IPS-20b (cell line): ENCODE data around the gene ZP4.
"Not testable (repeated sequence)": the region's sequence is repeated elsewhere in the genome, so short reads cannot be mapped to it uniquely, and the experiment has no call there.

Source experiments
- H3K27ac ChIP-seq: one replicate; pipeline ENCODE4 v1.5.1; 2013; ENCODE audit warnings: low read length
- H3K27me3 ChIP-seq: 2 replicates; pipeline ENCODE4 v1.6.1; 2013; ENCODE audit warnings: mild to moderate bottlenecking, low read length, inconsistent platforms; ENCODE audit not compliant: insufficient read depth
- H3K36me3 ChIP-seq: 2 replicates; pipeline ENCODE4 v1.6.1; 2013; ENCODE audit warnings: low read depth, mild to moderate bottlenecking, inconsistent platforms, low read length, moderate library complexity; ENCODE audit not compliant: insufficient read depth
- H3K4me1 ChIP-seq: 2 replicates; pipeline ENCODE4 v1.6.1; 2013; ENCODE audit warnings: mild to moderate bottlenecking, control low read depth, inconsistent platforms, low read length, moderate library complexity; ENCODE audit not compliant: insufficient read depth
- H3K4me3 ChIP-seq: 2 replicates; pipeline ENCODE4 v1.5.1; 2013; ENCODE audit warnings: mild to moderate bottlenecking, low read length, inconsistent platforms
- H3K9ac ChIP-seq: 2 replicates; pipeline ENCODE4 v1.6.1; 2013; ENCODE audit warnings: low read depth, mild to moderate bottlenecking, inconsistent platforms, low read length, moderate library complexity
- H3K9me3 ChIP-seq: 2 replicates; pipeline ENCODE4 v1.6.1; 2013; ENCODE audit warnings: mild to moderate bottlenecking, low read depth, low read length, inconsistent platforms; ENCODE audit not compliant: insufficient read depth

The ZP4 gene

GRCh38 chr1:237843516-237843915 is 47.2 kb downstream of the ZP4 start:
- H3K27ac ChIP-seq, H3K9me3 ChIP-seq, H3K9ac ChIP-seq, H3K36me3 ChIP-seq, H3K27me3 ChIP-seq, H3K4me1 ChIP-seq, H3K4me3 ChIP-seq: not testable (repeated sequence)

GRCh38 chr1:237841485-237841884 is 49.2 kb downstream of the ZP4 start:
- no peaks in the 10 kb centered on the region for H3K4me1 ChIP-seq
- H3K36me3 ChIP-seq: no peaks in the 10 kb centered on the region
- no peak overlapping the region for H3K9ac ChIP-seq
- no peak overlapping the region for H3K27ac ChIP-seq
- H3K27me3 ChIP-seq: no peaks in the 10 kb centered on the region
- H3K9me3 ChIP-seq: no peaks in the 10 kb centered on the region; the same call in 1 of the 2 replicates
- H3K4me3 ChIP-seq: no peak overlapping the region

DNA sequence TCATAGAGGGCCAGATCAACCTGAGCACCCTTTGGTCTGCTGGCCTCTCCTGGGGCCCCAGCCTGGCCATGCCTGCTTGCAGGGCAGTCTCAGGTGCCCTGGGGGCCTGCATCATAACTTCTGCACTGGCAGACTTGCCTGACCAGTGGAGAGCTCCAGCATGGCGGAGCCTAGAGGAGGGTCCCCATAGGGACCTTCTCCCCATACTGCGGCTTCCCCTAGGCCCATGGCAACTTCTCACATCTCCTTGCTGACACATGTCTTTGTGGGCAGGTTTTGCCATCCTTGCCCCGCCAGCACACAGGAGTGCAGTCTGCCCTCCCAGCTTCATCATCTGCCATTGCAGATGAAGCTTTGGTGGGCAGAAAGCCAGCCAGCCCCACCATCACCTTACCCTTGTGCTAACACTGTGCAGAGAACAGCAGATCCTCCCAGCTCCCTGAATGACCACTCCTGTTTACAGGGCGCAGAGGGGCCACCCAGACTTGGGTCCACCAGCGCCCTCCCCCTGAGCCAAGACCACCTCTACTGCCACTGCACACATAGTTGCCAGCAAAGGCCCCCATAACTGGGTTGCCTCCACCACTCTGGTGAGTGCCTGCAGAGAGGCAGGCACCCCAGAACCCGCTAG is 51.7 kb downstream of the ZP4 start:
- no peak overlapping the region for H3K9ac ChIP-seq
- H3K9me3 ChIP-seq: no peaks in the 10 kb centered on the region; the same call in 1 of the 2 replicates
- H3K4me3 ChIP-seq: no peak overlapping the region
- H3K27ac ChIP-seq: no peak overlapping the region
- no peaks in the 10 kb centered on the region for H3K36me3 ChIP-seq
- H3K27me3 ChIP-seq: no peaks in the 10 kb centered on the region
- peaks cover 3% of the 10 kb centered on the region; the same call in 1 of the 2 replicates for H3K4me1 ChIP-seq

DNA sequence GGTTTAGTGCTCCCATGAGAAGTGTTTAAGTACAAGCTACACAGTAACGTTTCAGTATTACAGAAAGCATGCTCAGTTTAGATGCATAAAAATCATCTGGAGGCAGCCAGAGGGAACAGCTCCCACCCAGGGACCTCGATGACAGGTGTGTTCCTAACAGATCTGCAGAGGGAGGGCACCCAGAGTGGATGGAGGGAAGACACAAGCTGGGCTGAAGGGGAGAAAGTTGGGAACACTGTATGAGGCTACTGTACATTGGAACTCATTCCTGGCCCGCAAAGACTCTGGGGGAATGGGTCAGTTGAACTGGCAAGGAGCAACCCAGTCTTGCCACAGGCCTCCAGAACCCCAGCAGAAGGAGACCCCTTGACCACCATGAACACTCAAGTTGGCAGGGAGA is 52.4 kb downstream of the ZP4 start:
- Histone ChIP-seq H3K27ac (no peak overlapping the region), H3K4me1 (peaks cover 10% of the 10 kb centered on the region; the same call in 1 of the 2 replicates), H3K4me3 (no peak overlapping the region), H3K9ac (no peak overlapping the region), H3K36me3 (no peaks in the 10 kb centered on the region), H3K27me3 (no peaks in the 10 kb centered on the region), H3K9me3 (no peaks in the 10 kb centered on the region; the same call in 1 of the 2 replicates)

DNA sequence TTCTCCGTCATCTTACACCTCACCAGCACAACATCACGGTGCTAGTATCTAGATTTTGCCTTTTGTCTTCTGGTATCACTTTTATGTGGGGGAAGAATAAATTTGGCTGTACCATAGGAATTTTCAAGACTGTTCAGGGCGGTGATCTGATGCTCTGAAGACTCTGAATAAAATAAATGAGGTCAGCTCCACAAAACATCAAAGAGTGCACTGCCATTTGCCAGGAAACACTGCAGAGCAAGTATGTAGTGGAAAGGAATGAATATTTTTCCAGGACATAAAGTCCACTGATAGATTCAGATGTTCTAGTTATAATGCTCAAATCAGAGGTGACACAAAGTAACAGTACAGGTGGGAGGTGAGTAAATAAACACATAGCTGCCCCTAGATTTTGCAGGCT is 56.3 kb downstream of the ZP4 start:
- H3K27ac ChIP-seq: no peak overlapping the region
- H3K9me3 ChIP-seq: no peaks in the 10 kb centered on the region; the same call in 1 of the 2 replicates
- H3K36me3 ChIP-seq: no peaks in the 10 kb centered on the region
- H3K9ac ChIP-seq: no peak overlapping the region
- H3K27me3 ChIP-seq: no peaks in the 10 kb centered on the region
- H3K4me1 ChIP-seq: peaks cover 18% of the 10 kb centered on the region; the same call in 1 of the 2 replicates
- no peak overlapping the region for H3K4me3 ChIP-seq

DNA sequence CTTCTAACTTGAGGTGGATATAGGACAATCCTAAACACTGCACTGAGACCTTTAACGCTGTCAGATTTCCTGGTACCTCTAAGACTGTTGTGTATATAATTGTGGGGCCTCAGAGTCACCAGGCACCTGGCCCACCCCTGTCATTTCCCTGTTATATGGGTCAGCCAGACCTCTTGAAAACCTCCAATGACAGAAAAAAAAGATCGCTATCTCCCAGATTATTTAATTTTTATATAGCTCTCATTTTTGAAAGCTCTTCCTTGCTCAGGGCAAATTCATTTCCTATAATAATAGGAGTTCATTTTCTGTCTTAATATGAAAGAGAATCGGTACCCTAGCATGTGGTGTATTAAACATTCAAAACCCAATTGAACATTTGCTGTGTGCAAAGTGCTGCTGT is 56.7 kb downstream of the ZP4 start:
- Histone ChIP-seq H3K36me3 (no peaks in the 10 kb centered on the region), H3K9me3 (no peaks in the 10 kb centered on the region; the same call in 1 of the 2 replicates), H3K4me3 (no peak overlapping the region), H3K27me3 (no peaks in the 10 kb centered on the region), H3K4me1 (peaks cover 18% of the 10 kb centered on the region; the same call in 1 of the 2 replicates), H3K27ac (no peak overlapping the region), H3K9ac (no peak overlapping the region)

DNA sequence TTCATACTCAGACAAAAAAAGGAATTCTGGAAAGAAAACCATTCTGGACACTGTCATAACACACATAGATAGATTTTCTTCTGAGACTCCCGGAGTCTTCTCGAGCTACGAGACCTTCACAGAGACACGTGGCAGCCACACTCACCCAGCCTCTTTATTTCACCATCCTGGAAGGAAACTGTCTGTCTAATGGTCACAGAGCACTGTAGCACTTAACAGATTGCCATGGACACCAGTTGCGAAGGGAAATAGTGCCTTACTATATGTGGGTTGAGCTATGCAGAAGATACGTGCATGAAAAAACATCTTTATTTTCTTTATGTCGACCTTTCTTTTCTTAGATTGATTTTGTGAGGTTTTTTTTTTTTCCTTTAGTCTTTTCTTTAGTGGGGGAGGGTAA is 57.9 kb downstream of the ZP4 start:
- Histone ChIP-seq H3K9me3 (no peaks in the 10 kb centered on the region), H3K4me1 (peaks cover 18% of the 10 kb centered on the region; the same call in 1 of the 2 replicates), H3K27ac (no peak overlapping the region), H3K9ac (peak overlapping the region; percentile 2; the same call in 1 of the 2 replicates), H3K36me3 (no peaks in the 10 kb centered on the region), H3K27me3 (no peaks in the 10 kb centered on the region), H3K4me3 (no peak overlapping the region)
